VCaP (cell line): Measurements from ENCODE around the gene SRSF2.

ENCODE experiments used
- H3K27ac ChIP-seq: fragments of 450-650 bp; 2 replicates; pipeline ENCODE4 v1.5.1; 2017
- TF ChIP-seq, protein P1 (sequence below): fragments of 450-650 bp; conservative IDR thresholded peaks from 2 replicates; pipeline ENCODE4 v1.5.1; 2017; ENCODE audit warnings: mild to moderate bottlenecking, moderate library complexity

SRSF2 gene

DNA sequence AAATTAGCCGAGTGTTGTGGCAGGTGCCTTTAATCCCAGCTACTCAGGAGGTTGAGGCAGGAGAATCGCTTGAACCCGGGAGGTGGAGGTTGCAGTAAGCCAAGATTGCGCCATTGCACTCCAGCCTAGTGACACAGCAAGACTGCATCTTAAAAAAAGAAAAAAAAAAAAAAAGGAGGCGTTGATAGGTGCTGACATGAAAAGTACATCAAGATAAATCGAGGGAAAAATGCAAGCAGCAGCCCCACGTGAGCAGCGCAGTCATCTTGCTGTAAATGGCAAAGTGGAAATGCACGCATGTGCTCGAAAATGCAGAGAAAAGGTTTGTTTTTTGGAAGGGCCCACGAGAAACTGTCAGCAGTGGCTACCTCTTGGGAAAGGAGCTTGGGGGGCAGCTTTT is 47.3 kb downstream of the SRSF2 start:
- TF ChIP-seq, protein P1, sequence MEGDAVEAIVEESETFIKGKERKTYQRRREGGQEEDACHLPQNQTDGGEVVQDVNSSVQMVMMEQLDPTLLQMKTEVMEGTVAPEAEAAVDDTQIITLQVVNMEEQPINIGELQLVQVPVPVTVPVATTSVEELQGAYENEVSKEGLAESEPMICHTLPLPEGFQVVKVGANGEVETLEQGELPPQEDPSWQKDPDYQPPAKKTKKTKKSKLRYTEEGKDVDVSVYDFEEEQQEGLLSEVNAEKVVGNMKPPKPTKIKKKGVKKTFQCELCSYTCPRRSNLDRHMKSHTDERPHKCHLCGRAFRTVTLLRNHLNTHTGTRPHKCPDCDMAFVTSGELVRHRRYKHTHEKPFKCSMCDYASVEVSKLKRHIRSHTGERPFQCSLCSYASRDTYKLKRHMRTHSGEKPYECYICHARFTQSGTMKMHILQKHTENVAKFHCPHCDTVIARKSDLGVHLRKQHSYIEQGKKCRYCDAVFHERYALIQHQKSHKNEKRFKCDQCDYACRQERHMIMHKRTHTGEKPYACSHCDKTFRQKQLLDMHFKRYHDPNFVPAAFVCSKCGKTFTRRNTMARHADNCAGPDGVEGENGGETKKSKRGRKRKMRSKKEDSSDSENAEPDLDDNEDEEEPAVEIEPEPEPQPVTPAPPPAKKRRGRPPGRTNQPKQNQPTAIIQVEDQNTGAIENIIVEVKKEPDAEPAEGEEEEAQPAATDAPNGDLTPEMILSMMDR, result no peak
- H3K27ac ChIP-seq, result no peak overlapping the region

DNA sequence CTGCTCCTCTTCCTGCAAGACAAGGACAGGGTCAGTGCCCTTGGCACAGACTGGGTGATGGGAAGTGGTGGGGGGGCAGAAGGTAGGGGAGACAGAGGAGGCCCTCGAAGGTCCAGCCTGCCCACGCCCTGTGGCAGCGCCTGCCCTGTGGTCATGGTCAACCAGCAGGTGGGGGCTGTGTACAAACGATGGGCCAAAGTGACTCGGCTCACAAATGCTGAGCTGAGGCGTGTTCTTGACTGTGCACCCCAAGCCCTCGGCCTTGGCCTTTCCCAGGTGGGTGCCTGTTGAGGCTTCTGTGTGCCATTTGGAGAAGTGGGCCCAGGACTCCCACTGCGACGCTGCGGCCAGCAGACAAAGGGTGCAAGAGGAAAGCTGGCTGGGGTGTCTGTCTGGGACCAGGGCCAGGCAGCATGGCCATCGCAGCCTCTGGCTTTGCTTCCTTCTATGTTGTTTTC is 48.9 kb downstream of the SRSF2 start:
- no peak overlapping the region for H3K27ac ChIP-seq

DNA sequence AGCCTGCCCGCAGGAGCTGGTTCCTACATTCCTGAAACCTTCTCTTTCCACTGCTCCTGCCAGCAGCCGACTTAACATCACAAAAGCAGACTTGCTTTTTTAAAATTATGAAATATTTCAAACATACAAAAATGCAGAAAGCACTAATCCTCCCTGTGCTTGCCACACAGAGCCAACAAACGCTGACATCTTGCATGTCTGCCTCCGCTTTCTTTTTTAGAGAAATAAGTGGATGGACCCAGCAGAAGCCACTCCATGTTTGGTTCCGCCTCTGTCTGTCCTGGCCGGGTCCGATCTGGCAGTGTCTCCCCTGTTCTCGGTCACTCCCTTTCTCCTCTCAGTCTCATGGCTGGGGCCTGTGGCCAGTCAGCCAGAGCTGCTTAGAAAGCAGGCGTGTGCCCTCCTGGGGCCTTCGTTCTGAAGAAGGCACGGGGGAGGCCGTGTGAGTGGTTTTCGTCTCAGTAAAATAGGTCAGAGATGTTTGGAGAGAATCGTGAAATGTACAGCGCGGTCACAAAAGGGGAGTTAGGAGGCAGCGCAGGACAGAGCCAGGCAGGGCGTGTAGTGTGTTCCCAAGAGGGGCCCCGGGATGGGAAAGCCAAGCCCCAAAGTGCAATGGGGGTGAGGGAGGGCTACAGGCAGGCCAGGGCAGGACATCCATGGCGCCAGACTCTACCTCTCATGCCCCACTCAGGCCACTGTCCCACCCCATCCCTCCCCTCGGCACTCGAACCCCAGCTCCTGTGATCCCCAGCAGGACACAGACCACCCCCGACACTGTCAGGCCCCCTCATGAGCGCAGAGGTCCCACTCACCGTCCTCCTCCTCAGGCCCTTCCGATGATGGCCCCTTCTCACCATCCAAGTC is 49.6 kb downstream of the SRSF2 start:
- TF ChIP-seq, protein P1, result no peak
- no peak overlapping the region for H3K27ac ChIP-seq

More for the DNA sequence above, 48.9 kb downstream of the SRSF2 start:
- TF ChIP-seq, protein P1, result no peak

GRCh38 chr17:76686538-76687297 is 50.4 kb downstream of the SRSF2 start:
- TF ChIP-seq, protein P1, result no peak
- H3K27ac ChIP-seq, result no peak overlapping the region

GRCh38 chr17:76685846-76686245 is 51.3 kb downstream of the SRSF2 start:
- TF ChIP-seq, protein P1, result no peak
- H3K27ac ChIP-seq, result no peak overlapping the region

DNA sequence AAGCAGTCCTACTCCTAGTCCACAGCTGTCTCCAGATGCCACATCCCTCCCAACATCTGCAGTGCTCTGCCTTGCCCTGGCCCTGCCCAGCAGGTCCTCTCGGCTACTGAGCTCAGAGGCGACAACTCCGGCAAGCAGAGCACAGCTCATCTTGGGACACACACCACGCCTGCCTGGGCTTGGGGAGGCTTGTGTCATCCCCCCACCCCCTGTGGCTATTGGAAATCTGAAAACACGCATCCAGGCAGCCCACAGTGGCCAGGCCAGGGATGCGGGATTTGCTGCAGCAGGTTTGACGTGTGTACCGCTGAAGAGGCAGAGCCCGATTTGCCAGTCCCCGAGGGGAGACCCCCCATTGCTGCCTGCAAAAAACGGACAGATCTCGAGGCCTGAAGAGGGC is 51.8 kb downstream of the SRSF2 start:
- no peak overlapping the region for H3K27ac ChIP-seq
- TF ChIP-seq, protein P1, result no peak

- TF ChIP-seq, protein P1, result no peak
- H3K27ac ChIP-seq, result no peak overlapping the region
These were observed 52.4 kb downstream of the SRSF2 start for GRCh38 chr17:76684756-76685155.
